H1 (cell line): ENCODE results near the gene NKAIN4.

Experiments
- CREB1 ChIP-seq: IDR thresholded peaks from 2 replicates; pipeline ENCODE4 v1.6.1; 2012; ENCODE audit warnings: inconsistent platforms
- POLR2A ChIP-seq, 2 experiments: IDR thresholded peaks; 1 replicate in 1 of 2; 2 replicates in 1 of 2; pipeline ENCODE4 v1.6.1; 2011; ENCODE audit warnings: low read depth in 2 of 2, low read length in 2 of 2, mild to moderate bottlenecking in 2 of 2; ENCODE audit errors: control extremely low read depth in 1 of 2
- POLR2AphosphoS5 ChIP-seq: IDR thresholded peaks from 2 replicates; pipeline ENCODE4 v1.6.1; 2011; ENCODE audit warnings: low read depth, low read length
- TAF1 ChIP-seq: IDR thresholded peaks from 2 replicates; pipeline ENCODE4 v1.6.1; 2011; ENCODE audit warnings: mild to moderate bottlenecking, low read depth, low read length
- USF2 ChIP-seq: IDR thresholded peaks from 2 replicates; pipeline ENCODE4 v1.6.1; 2011; ENCODE audit warnings: low read length, improper control_type of control experiment

DNA sequence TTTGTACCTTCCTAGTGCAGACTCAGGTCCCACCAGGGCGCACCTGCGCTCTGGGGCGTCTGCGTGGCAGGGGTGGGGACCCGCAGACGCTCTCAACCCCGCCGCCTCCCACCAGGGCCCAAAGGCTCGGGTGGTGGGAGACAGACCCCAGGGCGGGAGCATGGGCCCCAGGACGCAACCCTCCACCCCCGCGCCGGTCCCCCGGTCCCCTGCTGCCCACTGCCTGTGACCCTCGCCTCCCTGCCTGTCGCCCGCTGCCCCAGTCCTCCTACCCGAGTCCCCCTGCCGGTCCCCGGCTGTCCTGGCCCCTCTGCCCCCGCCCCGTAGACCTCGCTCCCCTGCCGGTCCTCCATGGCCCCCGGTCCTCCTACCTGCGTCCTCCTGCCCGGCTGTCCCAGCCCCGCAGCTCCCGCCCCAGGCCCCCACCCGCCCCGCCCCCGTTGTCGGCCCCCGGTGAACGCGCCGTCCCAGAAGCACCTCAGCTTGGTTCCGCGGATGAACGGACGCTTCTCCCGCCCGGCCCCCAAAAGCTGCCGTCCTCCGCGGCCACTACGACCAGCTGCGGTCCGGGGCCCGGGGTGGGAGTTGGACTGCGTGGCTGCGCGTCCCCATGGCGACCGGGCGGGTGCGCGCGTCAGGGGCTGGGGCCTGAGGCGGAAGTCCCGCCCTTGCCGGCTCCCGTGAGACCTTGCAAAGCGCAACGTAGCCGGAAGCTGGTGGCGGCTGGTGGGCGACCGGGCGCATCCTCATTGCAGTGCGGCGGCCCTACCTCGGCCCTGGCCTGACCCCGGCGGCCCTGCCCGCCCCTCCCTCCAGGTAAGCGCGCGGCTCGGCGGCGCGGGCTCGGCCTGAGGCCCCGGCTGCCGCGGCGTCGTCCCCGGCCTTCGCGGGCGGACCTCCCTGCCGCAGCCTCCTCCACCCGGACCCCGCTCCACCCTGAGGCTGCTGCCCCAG lies 18.1 kb upstream of the NKAIN4 start, which contains the start of gene ARFGAP1:
- TF ChIP-seq POLR2A (IDR thresholded peaks at IDR 0.05; ENCODE audit: control extremely low read depth in 1 of 2, low read depth in 2 of 2, low read length in 2 of 2) (peak in 1 of 2 experiments; percentile 79; a peak in 2 of 3 replicates), USF2 (no peak), POLR2AphosphoS5 (peak; percentile 76), TAF1 (peak; percentile 67), CREB1 (peak; percentile 83)
